Panc1 (cell line): Measurements from ENCODE around the gene MCOLN1. TPM values are rescaled to one million over a fixed set of nuclear protein-coding genes. Genes with fewer than 3 reads are reported as not detected.

Experiments
- ATAC-seq: fragments of 200-7000 bp; cut with Tn5 transposase; 2 replicates; pipeline ENCODE4 v1.9.1; 2020; ENCODE audit warnings: mild to moderate bottlenecking, moderate library complexity
- BruUV-seq: library from RNA; stranded (reverse); fragments of 400-500 nt; replicated peaks from 2 replicates; lab custom pipeline; 2021; lab: Mats Ljungman, UMichigan
- CTCF ChIA-PET: fragments of 300-600 bp; sonication (Branson Sonifier 250); formaldehyde crosslinking; loops from one replicate; lab custom pipeline; 2022; ENCODE audit warnings: antibody characterized with exemption; lab: Charles Lee
- POLR2A ChIA-PET: fragments of 300-600 bp; sonication (Branson Sonifier 250); formaldehyde crosslinking; loops from one replicate; lab custom pipeline; 2022; ENCODE audit warnings: antibody characterized with exemption; lab: Charles Lee
- DNase-seq: peaks from one replicate; pipeline ENCODE4 v3.0.0-alpha.2; 2010; ENCODE audit warnings: low read depth, low spot score
- H3K27ac ChIP-seq: 2 replicates; pipeline ENCODE4 v1.5.1; 2011; ENCODE audit warnings: mild to moderate bottlenecking, low read length, inconsistent platforms
- H3K27me3 ChIP-seq: fragments of 200-500 bp; sonication (Bioruptor generic); 2 replicates; pipeline ENCODE4 v1.6.0; 2014; ENCODE audit warnings: low read length, inconsistent platforms; ENCODE audit not compliant: control insufficient read depth, insufficient read depth
- H3K36me3 ChIP-seq: fragments of 200-500 bp; sonication (Bioruptor generic); 2 replicates; pipeline ENCODE4 v1.5.1; 2014; ENCODE audit warnings: inconsistent platforms, mild to moderate bottlenecking, low read length, moderate library complexity; ENCODE audit not compliant: control insufficient read depth, insufficient read depth
- H3K4me1 ChIP-seq: 2 replicates; pipeline ENCODE4 v1.5.1; 2011; ENCODE audit warnings: inconsistent platforms, mild to moderate bottlenecking, low read length, moderate library complexity; ENCODE audit not compliant: control insufficient read depth, insufficient read depth
- H3K4me3 ChIP-seq, 2 experiments: 2 replicates each; pipeline ENCODE4 v1.5.1; 2011 to 2012; ENCODE audit warnings: low read depth in 2 of 2, low read length in 2 of 2, mild to moderate bottlenecking in 2 of 2, inconsistent platforms in 1 of 2, moderate library complexity in 1 of 2
- H3K9me3 ChIP-seq: fragments of 200-500 bp; sonication (Bioruptor generic); 2 replicates; pipeline ENCODE4 v1.5.1; 2014; ENCODE audit warnings: low read depth, mild to moderate bottlenecking, inconsistent platforms, low read length, moderate library complexity; ENCODE audit not compliant: control insufficient read depth, insufficient read depth
- POLR2AphosphoS5 ChIP-seq: IDR thresholded peaks from 2 replicates; pipeline ENCODE4 v1.6.1; 2012; ENCODE audit warnings: mild to moderate bottlenecking, low read depth, low read length, moderate library complexity
- REST ChIP-seq, 2 experiments: IDR thresholded peaks; 2 replicates each; pipeline ENCODE4 v1.6.1; 2011 to 2012; ENCODE audit warnings: low read depth in 2 of 2, control low read depth in 1 of 2, low read length in 1 of 2, mild to moderate bottlenecking in 1 of 2, moderate library complexity in 1 of 2; ENCODE audit not compliant: insufficient read depth in 1 of 2
- SIN3A ChIP-seq: IDR thresholded peaks from 2 replicates; pipeline ENCODE4 v1.6.1; 2012; ENCODE audit warnings: low read depth, mild to moderate bottlenecking, low read length, moderate library complexity, borderline replicate concordance; ENCODE audit not compliant: insufficient read depth
- TCF7L2 ChIP-seq: IDR thresholded peaks from 2 replicates; pipeline ENCODE4 v1.6.1; 2011; ENCODE audit warnings: mild to moderate bottlenecking, low read depth, low read length, inconsistent platforms
- in situ Hi-C: cut with HindIII; loops from 2 replicates; pipeline ENCODE4 v1.10.0; 2016; ENCODE audit warnings: low sequenced_read_pairs, low pct_unique_long_range_greater_than_20kb
- intact Hi-C: fragments of 100-400 bp; cut with micrococcal nuclease; formaldehyde crosslinking; loops from one replicate; pipeline ENCODE4 v1.10.0; 2022; ENCODE audit not compliant: unreplicated experiment
- total RNA-seq: library from RNA; stranded (reverse); gene quantifications from one replicate; pipeline ENCODE4 v1.2.1, GENCODE V29; 2021; ENCODE audit not compliant: unreplicated experiment

The MCOLN1 gene
- total RNA-seq, 1 experiment from 2014 or later: 28.0 TPM

DNA sequence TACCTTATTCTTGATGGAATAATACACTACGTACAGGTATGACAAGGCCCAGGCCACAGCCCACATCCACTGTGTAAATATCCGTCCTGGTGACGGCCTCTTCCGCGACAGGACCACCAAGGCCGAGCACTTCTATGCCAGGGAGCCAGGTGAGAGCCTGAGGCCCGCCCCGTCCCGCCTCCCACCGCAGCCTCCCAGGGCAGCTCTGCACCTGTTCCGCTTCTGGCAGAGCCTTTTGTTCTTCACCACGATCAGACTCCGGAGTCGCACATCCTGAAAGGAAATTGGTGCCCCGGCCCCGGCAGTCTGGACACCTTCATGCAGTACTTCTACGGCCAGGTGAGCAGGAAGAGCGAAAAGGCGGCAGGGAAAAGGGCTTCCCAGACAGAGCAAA, 17.1 kb upstream of the MCOLN1 start:
- intact Hi-C loops: no loop called here
- no peaks in the 10 kb centered on the region for H3K36me3 ChIP-seq
- CTCF ChIA-PET: no interaction called here
- no peaks in the 10 kb centered on the region for H3K27me3 ChIP-seq
- TF ChIP-seq REST (IDR thresholded peaks at IDR 0.05; ENCODE audit: insufficient read depth in 1 of 2, low read depth in 2 of 2, low read length in 1 of 2) (no peak), POLR2AphosphoS5 (no peak), TCF7L2 (no peak), SIN3A (no peak)
- no peak for DNase-seq
- H3K9me3 ChIP-seq: no peaks in the 10 kb centered on the region
- H3K4me3 ChIP-seq: peak overlapping the region in 1 of 2 experiments; percentile 43; a peak in 1 of 4 replicates
- H3K4me1 ChIP-seq: no peaks in the 10 kb centered on the region
- no TSS peak for BruUV-seq
- no peak overlapping the region for H3K27ac ChIP-seq
- in situ Hi-C loops: no loop called here
- POLR2A ChIA-PET: no interaction called here
- ATAC-seq: no peak

GRCh38 chr19:7505682-7506384, 16.6 kb upstream of the MCOLN1 start:
- intact Hi-C loops (no loop called here), in situ Hi-C loops (no loop called here)
- Histone ChIP-seq H3K9me3 (no peaks in the 10 kb centered on the region), H3K4me1 (no peaks in the 10 kb centered on the region), H3K27me3 (no peaks in the 10 kb centered on the region), H3K27ac (no peak overlapping the region), H3K36me3 (no peaks in the 10 kb centered on the region), H3K4me3 (peak overlapping the region; percentile 13 to 43; a peak in 3 of 4 replicates)
- CTCF ChIA-PET: interaction anchor here (0.7 kb wide), 1 partner anchor 9 kb away, joined by 8 read pairs; a partner anchor contains a TSS
- POLR2A ChIA-PET: interaction anchor here (0.6 to 0.7 kb wide), 2 partner anchors 14 to 412 kb away, joined by 3 to 4 read pairs; no protein-coding TSS in a partner anchor
- TF ChIP-seq REST (IDR thresholded peaks at IDR 0.05; ENCODE audit: insufficient read depth in 1 of 2, low read depth in 2 of 2, low read length in 1 of 2): peak in 1 of 2 experiments; percentile 55; a peak in 1 of 4 replicates
- TF ChIP-seq POLR2AphosphoS5: no peak
- TF ChIP-seq TCF7L2: no peak
- TF ChIP-seq SIN3A: no peak
- DNase-seq (no peak), ATAC-seq (no peak)
- no TSS peak for BruUV-seq
